ENCODE measurements around the gene SOX1. TPM values are rescaled to one million over a fixed set of nuclear protein-coding genes. Genes with fewer than 3 reads are reported as not detected.

The SOX1 gene
- total RNA-seq, 1 donor = not detected

DNA sequence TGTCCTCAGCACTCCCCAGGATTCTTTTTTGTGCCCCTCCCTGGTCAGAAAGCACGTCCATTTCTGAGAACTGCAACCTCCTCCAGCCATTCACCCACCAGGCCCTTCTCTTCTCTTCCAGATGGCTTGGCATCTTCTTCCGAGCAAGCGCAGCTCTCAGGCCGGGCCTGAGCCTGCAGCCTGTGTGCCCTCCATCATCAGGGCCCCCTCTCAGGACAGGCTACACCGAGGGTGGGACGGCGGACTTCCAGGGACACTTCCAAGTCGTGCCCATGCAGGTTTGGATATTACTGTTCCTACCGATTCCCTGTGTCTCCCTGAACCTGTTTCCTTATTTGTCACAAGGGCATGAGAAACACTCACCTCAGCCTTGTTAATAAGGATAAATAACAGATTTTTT, 28.4 kb downstream of the SOX1 start:
- no peak overlapping the region for H3K27ac ChIP-seq (ENCODE audit: low read depth, low read length)
- TF ChIP-seq, protein P1, sequence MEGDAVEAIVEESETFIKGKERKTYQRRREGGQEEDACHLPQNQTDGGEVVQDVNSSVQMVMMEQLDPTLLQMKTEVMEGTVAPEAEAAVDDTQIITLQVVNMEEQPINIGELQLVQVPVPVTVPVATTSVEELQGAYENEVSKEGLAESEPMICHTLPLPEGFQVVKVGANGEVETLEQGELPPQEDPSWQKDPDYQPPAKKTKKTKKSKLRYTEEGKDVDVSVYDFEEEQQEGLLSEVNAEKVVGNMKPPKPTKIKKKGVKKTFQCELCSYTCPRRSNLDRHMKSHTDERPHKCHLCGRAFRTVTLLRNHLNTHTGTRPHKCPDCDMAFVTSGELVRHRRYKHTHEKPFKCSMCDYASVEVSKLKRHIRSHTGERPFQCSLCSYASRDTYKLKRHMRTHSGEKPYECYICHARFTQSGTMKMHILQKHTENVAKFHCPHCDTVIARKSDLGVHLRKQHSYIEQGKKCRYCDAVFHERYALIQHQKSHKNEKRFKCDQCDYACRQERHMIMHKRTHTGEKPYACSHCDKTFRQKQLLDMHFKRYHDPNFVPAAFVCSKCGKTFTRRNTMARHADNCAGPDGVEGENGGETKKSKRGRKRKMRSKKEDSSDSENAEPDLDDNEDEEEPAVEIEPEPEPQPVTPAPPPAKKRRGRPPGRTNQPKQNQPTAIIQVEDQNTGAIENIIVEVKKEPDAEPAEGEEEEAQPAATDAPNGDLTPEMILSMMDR (IDR thresholded peaks at IDR 0.05; ENCODE audit: extremely low read depth, low read depth, low read length) = no peak
- no peak overlapping the region for H3K4me2 ChIP-seq (ENCODE audit: insufficient read depth, low read length)
- H4K20me1 ChIP-seq (ENCODE audit: insufficient read depth, low read length) = no peaks in the 10 kb centered on the region
- H3K9me3 ChIP-seq (ENCODE audit: low read depth, low read length) = peaks cover 2% of the 10 kb centered on the region
- no peaks in the 10 kb centered on the region for H3K27me3 ChIP-seq (ENCODE audit: insufficient read depth, low read length)
- no peaks in the 10 kb centered on the region for H3K4me1 ChIP-seq (ENCODE audit: insufficient read depth, low read length)
- no peaks in the 10 kb centered on the region for H3K36me3 ChIP-seq (ENCODE audit: insufficient read depth, low read length)
- H3K4me3 ChIP-seq (ENCODE audit: insufficient read depth, low read length) = no peak overlapping the region
- H2AFZ ChIP-seq (ENCODE audit: low read length) = no peak overlapping the region
- no peak for DNase-seq (ENCODE audit: insufficient read length, low spot score, missing footprints)
- no peaks in the 10 kb centered on the region for H3K79me2 ChIP-seq (ENCODE audit: insufficient read depth, low read length)

DNA sequence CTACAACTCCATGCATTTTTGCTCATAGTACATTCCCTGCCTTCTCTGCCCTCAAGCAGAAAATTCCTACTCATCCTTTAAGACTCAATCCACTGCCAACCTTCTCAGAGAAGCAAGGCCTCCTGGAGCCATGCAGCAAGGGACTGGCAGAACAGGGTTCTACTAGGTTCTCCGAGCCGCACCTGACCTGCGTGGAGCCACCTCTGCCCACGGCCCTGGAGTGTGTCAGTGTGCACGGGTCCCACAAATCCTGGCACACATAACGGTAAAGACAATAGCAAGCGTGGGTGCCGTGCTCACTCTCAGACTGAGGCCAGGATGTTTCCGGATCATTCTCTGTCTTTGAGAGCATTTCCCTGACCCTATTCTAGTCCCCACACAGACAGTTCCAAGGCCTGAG, 30.0 kb downstream of the SOX1 start:
- no peak for DNase-seq (ENCODE audit: insufficient read length, low spot score, missing footprints)
- no peak overlapping the region for H3K4me3 ChIP-seq (ENCODE audit: insufficient read depth, low read length)
- H3K36me3 ChIP-seq (ENCODE audit: insufficient read depth, low read length) = no peaks in the 10 kb centered on the region
- H2AFZ ChIP-seq (ENCODE audit: low read length) = no peak overlapping the region
- peaks cover 2% of the 10 kb centered on the region for H3K9me3 ChIP-seq (ENCODE audit: low read depth, low read length)
- no peaks in the 10 kb centered on the region for H3K27me3 ChIP-seq (ENCODE audit: insufficient read depth, low read length)
- no peaks in the 10 kb centered on the region for H4K20me1 ChIP-seq (ENCODE audit: insufficient read depth, low read length)
- TF ChIP-seq, protein P1 (IDR thresholded peaks at IDR 0.05; ENCODE audit: extremely low read depth, low read depth, low read length) = no peak
- H3K4me2 ChIP-seq (ENCODE audit: insufficient read depth, low read length) = no peak overlapping the region
- H3K27ac ChIP-seq (ENCODE audit: low read depth, low read length) = no peak overlapping the region
- no peaks in the 10 kb centered on the region for H3K4me1 ChIP-seq (ENCODE audit: insufficient read depth, low read length)
- no peaks in the 10 kb centered on the region for H3K79me2 ChIP-seq (ENCODE audit: insufficient read depth, low read length)

DNA sequence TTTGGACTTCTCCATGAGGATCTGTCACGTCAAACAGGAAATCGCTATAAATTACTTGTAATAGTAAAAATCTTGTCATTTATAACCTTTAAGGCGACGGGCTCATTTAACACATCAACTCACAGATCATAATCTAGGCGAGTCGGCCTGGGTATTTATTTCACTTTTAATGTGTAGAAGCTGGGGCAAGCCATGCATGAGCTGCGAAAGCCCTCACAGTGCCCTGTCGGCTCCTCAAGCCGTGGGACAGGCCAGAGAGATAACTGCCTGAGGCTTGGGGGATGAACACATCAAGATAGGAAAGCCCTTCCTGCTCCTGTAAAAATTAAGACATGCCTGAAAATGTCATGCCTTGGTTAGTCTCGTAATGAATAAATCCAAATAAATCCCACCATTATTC, 30.8 kb downstream of the SOX1 start:
- Histone ChIP-seq H2AFZ (ENCODE audit: low read length) (no peak overlapping the region), H3K27ac (ENCODE audit: low read depth, low read length) (no peak overlapping the region), H3K9me3 (ENCODE audit: low read depth, low read length) (no peaks in the 10 kb centered on the region), H3K36me3 (ENCODE audit: insufficient read depth, low read length) (no peaks in the 10 kb centered on the region), H3K4me3 (ENCODE audit: insufficient read depth, low read length) (no peak overlapping the region), H3K27me3 (ENCODE audit: insufficient read depth, low read length) (no peaks in the 10 kb centered on the region), H3K4me2 (ENCODE audit: insufficient read depth, low read length) (no peak overlapping the region), H4K20me1 (ENCODE audit: insufficient read depth, low read length) (no peaks in the 10 kb centered on the region), H3K79me2 (ENCODE audit: insufficient read depth, low read length) (no peaks in the 10 kb centered on the region), H3K4me1 (ENCODE audit: insufficient read depth, low read length) (no peaks in the 10 kb centered on the region)
- TF ChIP-seq, protein P1 (IDR thresholded peaks at IDR 0.05; ENCODE audit: extremely low read depth, low read depth, low read length) = no peak
- no peak for DNase-seq (ENCODE audit: insufficient read length, low spot score, missing footprints)

GRCh38 chr13:112098699-112099098, 31.8 kb downstream of the SOX1 start:
- TF ChIP-seq, protein P1 (IDR thresholded peaks at IDR 0.05; ENCODE audit: extremely low read depth, low read depth, low read length) = no peak
- Histone ChIP-seq H3K79me2 (ENCODE audit: insufficient read depth, low read length) (no peaks in the 10 kb centered on the region), H3K27ac (ENCODE audit: low read depth, low read length) (no peak overlapping the region), H3K4me3 (ENCODE audit: insufficient read depth, low read length) (no peak overlapping the region), H3K4me2 (ENCODE audit: insufficient read depth, low read length) (no peak overlapping the region), H4K20me1 (ENCODE audit: insufficient read depth, low read length) (no peaks in the 10 kb centered on the region), H3K9me3 (ENCODE audit: low read depth, low read length) (no peaks in the 10 kb centered on the region), H3K4me1 (ENCODE audit: insufficient read depth, low read length) (no peaks in the 10 kb centered on the region), H3K27me3 (ENCODE audit: insufficient read depth, low read length) (no peaks in the 10 kb centered on the region), H3K36me3 (ENCODE audit: insufficient read depth, low read length) (no peaks in the 10 kb centered on the region), H2AFZ (ENCODE audit: low read length) (no peak overlapping the region)
- no peak for DNase-seq (ENCODE audit: insufficient read length, low spot score, missing footprints)

Data from osteoblast (primary cell).